ENCODE measurements around the gene FHAD1.

Gene FHAD1

DNA sequence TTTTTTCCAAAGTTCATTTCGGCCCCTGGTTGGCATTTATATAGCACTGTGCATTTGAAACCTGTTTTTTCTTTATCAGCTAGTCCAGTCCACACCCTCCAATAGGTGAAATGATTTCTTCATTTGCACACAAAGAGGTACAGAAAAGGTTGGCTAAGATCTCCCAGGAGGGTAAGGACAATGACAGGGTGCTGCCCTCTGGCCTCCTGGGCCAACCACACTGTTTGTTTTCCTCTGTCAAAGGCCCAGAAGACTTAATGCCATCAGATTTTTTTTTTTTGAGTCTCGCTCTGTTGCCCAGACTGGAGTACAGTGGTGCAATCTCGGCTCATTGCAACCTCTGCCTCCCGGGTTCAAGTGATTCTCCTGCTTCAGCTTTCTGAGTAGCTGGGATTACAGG is 92.5 kb downstream of the FHAD1 start:
- no peak overlapping the region for H3K27ac ChIP-seq (ENCODE audit: low read length, poor library complexity, severe bottlenecking)

DNA sequence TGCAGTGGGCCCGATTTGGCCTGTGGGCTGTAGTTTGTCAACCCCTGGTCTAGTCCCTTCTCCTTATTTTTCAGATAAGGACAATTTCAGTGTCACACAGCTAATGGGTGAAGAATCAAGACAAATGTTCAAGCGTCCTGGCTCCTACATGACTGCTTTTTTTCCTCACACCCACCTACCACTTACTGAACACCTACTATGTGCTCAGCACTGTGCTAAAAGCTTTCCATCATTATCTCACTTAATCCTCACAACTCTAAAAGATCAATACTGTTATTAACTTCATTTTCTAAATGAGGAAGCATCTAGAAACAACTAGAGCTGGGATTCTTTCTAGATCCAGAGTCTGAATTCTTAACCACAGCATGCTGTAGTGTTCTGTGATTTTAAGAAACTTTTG is 94.2 kb downstream of the FHAD1 start:
- Histone ChIP-seq H3K18ac (ENCODE audit: low read depth in 1 of 2, low read length in 2 of 2) (no peak overlapping the region), H3K9me3 (ENCODE audit: control insufficient read depth, low read length) (no peaks in the 10 kb centered on the region), H2BK5ac (ENCODE audit: low read depth, low read length, poor library complexity, severe bottlenecking) (no peak overlapping the region), H3K4ac (ENCODE audit: low read depth in 1 of 2, low read length in 2 of 2) (no peak overlapping the region), H3K4me3 (ENCODE audit: insufficient read depth in 1 of 2, low read depth in 1 of 2, low read length in 2 of 2) (no peak overlapping the region), H3K27ac (ENCODE audit: low read length, poor library complexity, severe bottlenecking) (no peak overlapping the region), H3K4me2 (ENCODE audit: low read length, poor library complexity, severe bottlenecking) (no peak overlapping the region), H3K9ac (ENCODE audit: low read length) (no peak overlapping the region), H4K8ac (ENCODE audit: low read length) (no peak overlapping the region), H2BK15ac (ENCODE audit: low read depth, poor library complexity, severe bottlenecking) (no peak overlapping the region), H4K91ac (ENCODE audit: low read length) (no peak overlapping the region), H3K79me1 (replicated peaks; ENCODE audit: low read length, poor library complexity, severe bottlenecking) (no peaks in the 10 kb centered on the region), H3K4me1 (ENCODE audit: control insufficient read depth, insufficient read depth, low read depth, low read length) (peaks cover 10% of the 10 kb centered on the region), H3K23ac (ENCODE audit: low read length in 2 of 2) (no peak overlapping the region), H2BK120ac (ENCODE audit: low read depth, low read length) (no peak overlapping the region), H3K27me3 (ENCODE audit: control insufficient read depth in 1 of 2, insufficient read depth in 1 of 2, low read length in 2 of 2) (peaks cover 0 to 16% of the 10 kb centered on the region in 2 experiments), H2BK12ac (ENCODE audit: low read length in 2 of 2) (no peak overlapping the region), H3K36me3 (ENCODE audit: control insufficient read depth in 1 of 2, insufficient read depth in 2 of 2, low read depth in 1 of 2, low read length in 2 of 2) (no peaks in the 10 kb centered on the region), H3K14ac (ENCODE audit: low read length in 2 of 2) (no peak overlapping the region), H2AK5ac (ENCODE audit: low read length, severe bottlenecking) (no peak overlapping the region), H2AFZ (ENCODE audit: low read depth, low read length) (no peak overlapping the region)
- WGBS = 91% methylated on average over 2 of the region's 2 CpGs
- DNase-seq = no peak

More for the DNA sequence above, 92.5 kb downstream of the FHAD1 start:
- WGBS = 94% methylated on average over 4 of the region's 4 CpGs
- Histone ChIP-seq H3K9ac (ENCODE audit: low read length) (no peak overlapping the region), H2AK5ac (ENCODE audit: low read length, severe bottlenecking) (no peak overlapping the region), H2BK5ac (ENCODE audit: low read depth, low read length, poor library complexity, severe bottlenecking) (no peak overlapping the region), H4K8ac (ENCODE audit: low read length) (no peak overlapping the region), H3K23ac (ENCODE audit: low read length in 2 of 2) (no peak overlapping the region), H3K36me3 (ENCODE audit: control insufficient read depth in 1 of 2, insufficient read depth in 2 of 2, low read depth in 1 of 2, low read length in 2 of 2) (no peaks in the 10 kb centered on the region), H3K4me3 (ENCODE audit: insufficient read depth in 1 of 2, low read depth in 1 of 2, low read length in 2 of 2) (no peak overlapping the region), H2BK12ac (ENCODE audit: low read length in 2 of 2) (no peak overlapping the region), H3K4me2 (ENCODE audit: low read length, poor library complexity, severe bottlenecking) (no peak overlapping the region), H3K27me3 (ENCODE audit: control insufficient read depth in 1 of 2, insufficient read depth in 1 of 2, low read length in 2 of 2) (peaks cover 0 to 11% of the 10 kb centered on the region in 2 experiments), H3K14ac (ENCODE audit: low read length in 2 of 2) (no peak overlapping the region), H2AFZ (ENCODE audit: low read depth, low read length) (no peak overlapping the region), H3K9me3 (ENCODE audit: control insufficient read depth, low read length) (no peaks in the 10 kb centered on the region), H2BK15ac (ENCODE audit: low read depth, poor library complexity, severe bottlenecking) (no peak overlapping the region), H3K4ac (ENCODE audit: low read depth in 1 of 2, low read length in 2 of 2) (no peak overlapping the region), H2BK120ac (ENCODE audit: low read depth, low read length) (no peak overlapping the region), H3K4me1 (ENCODE audit: control insufficient read depth, insufficient read depth, low read depth, low read length) (peaks cover 10% of the 10 kb centered on the region), H4K91ac (ENCODE audit: low read length) (no peak overlapping the region), H3K79me1 (replicated peaks; ENCODE audit: low read length, poor library complexity, severe bottlenecking) (no peaks in the 10 kb centered on the region), H3K18ac (ENCODE audit: low read depth in 1 of 2, low read length in 2 of 2) (no peak overlapping the region)
- DNase-seq = no peak

DNA sequence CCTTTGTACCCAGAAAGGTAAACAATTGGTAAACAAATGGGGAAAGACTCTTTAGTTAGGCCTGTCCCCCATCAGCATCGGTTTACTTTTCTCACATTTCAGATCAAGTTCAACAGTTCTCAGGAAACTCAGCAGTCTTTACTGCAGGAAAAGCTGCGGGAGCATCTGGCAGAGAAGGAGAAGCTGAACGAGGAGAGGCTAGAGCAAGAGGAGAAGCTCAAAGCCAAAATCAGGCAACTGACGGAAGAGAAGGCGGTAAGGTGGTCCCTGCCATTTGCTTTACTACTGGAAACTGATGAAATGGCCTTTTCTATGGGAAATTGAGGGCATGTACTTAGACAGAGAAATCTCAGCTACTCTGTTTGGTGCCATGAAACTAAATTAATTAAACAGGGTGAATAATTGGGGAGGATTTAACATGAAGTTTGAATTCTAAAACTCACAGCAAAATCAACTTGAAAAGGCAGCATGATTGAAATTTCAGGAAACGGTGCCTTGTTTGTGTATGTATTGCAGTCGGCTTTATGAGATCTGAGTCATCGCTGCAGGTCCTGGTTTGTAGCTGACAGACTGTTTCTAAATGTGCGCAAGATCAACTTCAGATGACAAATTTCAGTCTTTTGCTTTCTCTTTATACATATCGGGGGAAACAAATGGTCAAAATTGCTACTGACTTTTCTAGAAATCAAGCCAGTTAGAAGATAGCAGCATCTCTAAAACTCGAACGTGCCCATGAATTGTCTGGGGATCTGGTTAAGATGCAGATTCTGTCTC is 94.8 kb downstream of the FHAD1 start:
- H3K27ac ChIP-seq (ENCODE audit: low read length, poor library complexity, severe bottlenecking) = no peak overlapping the region
- WGBS = 47% methylated on average over 11 of the region's 12 CpGs
- no peak overlapping the region for H4K91ac ChIP-seq (ENCODE audit: low read length)
- H3K4me1 ChIP-seq (ENCODE audit: control insufficient read depth, insufficient read depth, low read depth, low read length) = peaks cover 10% of the 10 kb centered on the region
- no peak overlapping the region for H2BK120ac ChIP-seq (ENCODE audit: low read depth, low read length)
- no peaks in the 10 kb centered on the region for H3K79me1 ChIP-seq (replicated peaks; ENCODE audit: low read length, poor library complexity, severe bottlenecking)
- H3K4ac ChIP-seq (ENCODE audit: low read depth in 1 of 2, low read length in 2 of 2) = peak overlapping the region in 1 of 2 experiments; percentile 40
- H2AFZ ChIP-seq (ENCODE audit: low read depth, low read length) = no peak overlapping the region
- H3K4me3 ChIP-seq (ENCODE audit: insufficient read depth in 1 of 2, low read depth in 1 of 2, low read length in 2 of 2) = no peak overlapping the region
- H3K14ac ChIP-seq (ENCODE audit: low read length in 2 of 2) = no peak overlapping the region
- no peak overlapping the region for H2BK15ac ChIP-seq (ENCODE audit: low read depth, poor library complexity, severe bottlenecking)
- H2BK5ac ChIP-seq (ENCODE audit: low read depth, low read length, poor library complexity, severe bottlenecking) = no peak overlapping the region
- H2BK12ac ChIP-seq (ENCODE audit: low read length in 2 of 2) = peak overlapping the region; percentile 29 to 71
- H3K23ac ChIP-seq (ENCODE audit: low read length in 2 of 2) = no peak overlapping the region
- H3K36me3 ChIP-seq (ENCODE audit: control insufficient read depth in 1 of 2, insufficient read depth in 2 of 2, low read depth in 1 of 2, low read length in 2 of 2) = no peaks in the 10 kb centered on the region
- no peak overlapping the region for H2AK5ac ChIP-seq (ENCODE audit: low read length, severe bottlenecking)
- no peak overlapping the region for H4K8ac ChIP-seq (ENCODE audit: low read length)
- no peaks in the 10 kb centered on the region for H3K9me3 ChIP-seq (ENCODE audit: control insufficient read depth, low read length)
- H3K4me2 ChIP-seq (ENCODE audit: low read length, poor library complexity, severe bottlenecking) = no peak overlapping the region
- peaks cover 0 to 16% of the 10 kb centered on the region in 2 experiments for H3K27me3 ChIP-seq (ENCODE audit: control insufficient read depth in 1 of 2, insufficient read depth in 1 of 2, low read length in 2 of 2)
- no peak overlapping the region for H3K9ac ChIP-seq (ENCODE audit: low read length)
- peak; percentile 84 for DNase-seq
- H3K18ac ChIP-seq (ENCODE audit: low read depth in 1 of 2, low read length in 2 of 2) = peak overlapping the region; percentile 54 to 73

DNA sequence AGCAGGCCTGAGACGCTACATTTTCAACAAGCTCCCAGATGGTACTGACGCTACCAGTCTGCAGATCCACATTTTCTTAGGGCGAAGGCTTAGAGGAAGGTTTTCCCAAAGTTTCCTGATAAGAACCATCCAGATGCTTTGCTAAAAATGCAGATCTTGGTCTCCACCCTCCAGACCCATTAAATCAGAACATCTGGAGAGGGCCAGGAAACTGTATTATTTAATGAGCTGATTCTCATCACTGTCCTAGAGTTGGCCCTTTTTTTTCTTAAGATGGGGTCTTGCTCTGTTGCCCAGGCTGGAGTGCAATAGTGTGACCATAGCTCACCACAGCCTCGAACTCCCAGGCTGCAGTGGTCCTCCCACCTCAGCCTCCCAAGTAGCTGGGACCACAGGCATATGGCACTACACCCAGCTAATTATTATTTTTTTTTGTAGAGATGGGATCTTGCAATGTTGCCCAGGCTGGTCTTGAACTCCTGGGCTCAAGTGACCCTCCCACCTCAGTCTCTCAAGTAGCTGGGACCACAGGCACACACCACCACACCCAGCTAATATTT is 95.5 kb downstream of the FHAD1 start:
- Histone ChIP-seq H2AK5ac (ENCODE audit: low read length, severe bottlenecking) (no peak overlapping the region), H3K23ac (ENCODE audit: low read length in 2 of 2) (no peak overlapping the region), H2AFZ (ENCODE audit: low read depth, low read length) (no peak overlapping the region), H2BK5ac (ENCODE audit: low read depth, low read length, poor library complexity, severe bottlenecking) (no peak overlapping the region), H2BK120ac (ENCODE audit: low read depth, low read length) (no peak overlapping the region), H3K4me2 (ENCODE audit: low read length, poor library complexity, severe bottlenecking) (no peak overlapping the region), H3K27me3 (ENCODE audit: control insufficient read depth in 1 of 2, insufficient read depth in 1 of 2, low read length in 2 of 2) (peaks cover 0 to 16% of the 10 kb centered on the region in 2 experiments), H3K14ac (ENCODE audit: low read length in 2 of 2) (no peak overlapping the region), H2BK15ac (ENCODE audit: low read depth, poor library complexity, severe bottlenecking) (no peak overlapping the region), H3K79me1 (replicated peaks; ENCODE audit: low read length, poor library complexity, severe bottlenecking) (no peaks in the 10 kb centered on the region), H3K9me3 (ENCODE audit: control insufficient read depth, low read length) (no peaks in the 10 kb centered on the region), H2BK12ac (ENCODE audit: low read length in 2 of 2) (no peak overlapping the region), H3K4me1 (ENCODE audit: control insufficient read depth, insufficient read depth, low read depth, low read length) (peaks cover 7% of the 10 kb centered on the region), H3K18ac (ENCODE audit: low read depth in 1 of 2, low read length in 2 of 2) (no peak overlapping the region), H3K36me3 (ENCODE audit: control insufficient read depth in 1 of 2, insufficient read depth in 2 of 2, low read depth in 1 of 2, low read length in 2 of 2) (no peaks in the 10 kb centered on the region), H3K4me3 (ENCODE audit: insufficient read depth in 1 of 2, low read depth in 1 of 2, low read length in 2 of 2) (no peak overlapping the region), H4K91ac (ENCODE audit: low read length) (no peak overlapping the region), H3K9ac (ENCODE audit: low read length) (no peak overlapping the region), H3K4ac (ENCODE audit: low read depth in 1 of 2, low read length in 2 of 2) (no peak overlapping the region), H3K27ac (ENCODE audit: low read length, poor library complexity, severe bottlenecking) (no peak overlapping the region), H4K8ac (ENCODE audit: low read length) (no peak overlapping the region)
- WGBS = 47% methylated on average over 3 of the region's 4 CpGs
- DNase-seq = no peak

Measured in mesenchymal stem cell (in vitro differentiated cells and primary cell).